C4-2B (cell line): ENCODE measurements around the gene LGI4.

Experiments
- H3K27ac ChIP-seq: fragments of 450-650 bp; 2 replicates; pipeline ENCODE4 v1.5.1; 2017
- CTCF ChIP-seq: fragments of 450-650 bp; conservative IDR thresholded peaks from 2 replicates; pipeline ENCODE4 v1.5.1; 2017; ENCODE audit warnings: mild to moderate bottlenecking
- ZFX ChIP-seq: fragments of 450-650 bp; IDR thresholded peaks from 2 replicates; pipeline ENCODE4 v1.6.1; 2017

The LGI4 gene

GRCh38 chr19:35124098-35125060 lies 10.5 kb downstream of the LGI4 start:
- TF ChIP-seq CTCF (no peak), ZFX (no peak)
- peak overlapping the region; percentile 76 for H3K27ac ChIP-seq

GRCh38 chr19:35123573-35123972 lies 11.3 kb downstream of the LGI4 start:
- TF ChIP-seq CTCF (no peak), ZFX (no peak)
- H3K27ac ChIP-seq: peak overlapping the region; percentile 76; the same call in 1 of the 2 replicates

GRCh38 chr19:35122687-35123551 lies 11.9 kb downstream of the LGI4 start:
- H3K27ac ChIP-seq: no peak overlapping the region

GRCh38 chr19:35120898-35121297 lies 14.0 kb downstream of the LGI4 start:
- no peak for TF ChIP-seq CTCF
- TF ChIP-seq ZFX: no peak
- no peak overlapping the region for H3K27ac ChIP-seq

More at GRCh38 chr19:35122687-35123551, 11.9 kb downstream of the LGI4 start:
- TF ChIP-seq ZFX (no peak), CTCF (no peak)

- no peak overlapping the region for H3K27ac ChIP-seq
- no peak for TF ChIP-seq CTCF
- TF ChIP-seq ZFX: no peak
Observed at GRCh38 chr19:35120492-35120891, 14.4 kb downstream of the LGI4 start.

GRCh38 chr19:35119578-35120155 lies 15.2 kb downstream of the LGI4 start:
- TF ChIP-seq ZFX: no peak
- H3K27ac ChIP-seq: no peak overlapping the region

GRCh38 chr19:35119091-35119490 lies 15.8 kb downstream of the LGI4 start:
- TF ChIP-seq ZFX: no peak
- TF ChIP-seq CTCF: no peak

More at GRCh38 chr19:35119091-35119490, 15.8 kb downstream of the LGI4 start:
- H3K27ac ChIP-seq: no peak overlapping the region; the same call in 1 of the 2 replicates
